H9 (cell line): Measurements from ENCODE around the gene CHST14. TPM values are rescaled to one million over a fixed set of nuclear protein-coding genes. Genes with fewer than 3 reads are reported as not detected.

ENCODE experiments used
- DNase-seq: peaks from one replicate; pipeline ENCODE4 v3.0.0-alpha.2; 2017
- H2AFZ ChIP-seq: one replicate; pipeline ENCODE4 v1.6.1; 2013; ENCODE audit warnings: mild to moderate bottlenecking, low read length, control low read depth, moderate library complexity
- H2AK5ac ChIP-seq: 2 replicates; pipeline ENCODE4 v1.6.1; 2013; ENCODE audit warnings: low read length, control low read depth, mixed read lengths; ENCODE audit not compliant: insufficient read length
- H2BK120ac ChIP-seq: one replicate; pipeline ENCODE4 v1.6.1; 2013; ENCODE audit warnings: low read depth, mild to moderate bottlenecking, low read length, control low read depth, inconsistent platforms; ENCODE audit not compliant: poor library complexity, severe bottlenecking
- H2BK12ac ChIP-seq: 2 replicates; pipeline ENCODE4 v1.6.1; 2013; ENCODE audit warnings: low read length, control low read depth, mixed read lengths, low read depth; ENCODE audit not compliant: insufficient read length
- H2BK15ac ChIP-seq: 2 replicates; pipeline ENCODE4 v1.6.1; 2013; ENCODE audit warnings: low read depth, low read length, control low read depth
- H2BK20ac ChIP-seq: one replicate; pipeline ENCODE4 v1.6.1; 2013; ENCODE audit warnings: low read depth, mild to moderate bottlenecking, low read length, control low read depth, inconsistent platforms; ENCODE audit not compliant: poor library complexity, severe bottlenecking
- H2BK5ac ChIP-seq: 2 replicates; pipeline ENCODE4 v1.6.1; 2013; ENCODE audit warnings: low read length, control low read depth, mixed read lengths; ENCODE audit not compliant: insufficient read length
- H3K14ac ChIP-seq: 2 replicates; pipeline ENCODE4 v1.6.1; 2013; ENCODE audit warnings: low read length, control low read depth; ENCODE audit not compliant: insufficient read depth
- H3K18ac ChIP-seq: 2 replicates; pipeline ENCODE4 v1.6.1; 2013; ENCODE audit warnings: low read depth, mild to moderate bottlenecking, mixed read lengths, low read length, control low read depth; ENCODE audit not compliant: insufficient read length
- H3K23ac ChIP-seq: 2 replicates; pipeline ENCODE4 v1.6.1; 2013; ENCODE audit warnings: low read length, control low read depth, mixed read lengths, low read depth; ENCODE audit not compliant: insufficient read length
- H3K23me2 ChIP-seq: 2 replicates; pipeline ENCODE4 v1.6.1; 2013; ENCODE audit warnings: low read depth, mild to moderate bottlenecking, mixed read lengths, low read length, control low read depth; ENCODE audit not compliant: insufficient read length, poor library complexity, severe bottlenecking
- H3K27ac ChIP-seq: 2 replicates; pipeline ENCODE4 v1.5.1; 2013; ENCODE audit warnings: low read length, control low read depth, mixed read lengths, low read depth; ENCODE audit not compliant: insufficient read length
- H3K27me3 ChIP-seq: 2 replicates; pipeline ENCODE4 v1.6.1; 2013; ENCODE audit warnings: low read length, control low read depth, inconsistent platforms; ENCODE audit not compliant: insufficient read depth
- H3K4ac ChIP-seq: 2 replicates; pipeline ENCODE4 v1.6.1; 2013; ENCODE audit warnings: low read depth, mild to moderate bottlenecking, control low read depth, inconsistent platforms, low read length, moderate library complexity
- H3K4me1 ChIP-seq: 2 replicates; pipeline ENCODE4 v1.6.1; 2013; ENCODE audit warnings: low read length, control low read depth, inconsistent platforms; ENCODE audit not compliant: insufficient read depth
- H3K4me2 ChIP-seq: 2 replicates; pipeline ENCODE4 v1.6.1; 2013; ENCODE audit warnings: low read length, control low read depth, mixed read lengths; ENCODE audit not compliant: insufficient read length, insufficient read depth
- H3K56ac ChIP-seq: 2 replicates; pipeline ENCODE4 v1.6.1; 2013; ENCODE audit warnings: low read depth, mild to moderate bottlenecking, mixed read lengths, low read length, control low read depth; ENCODE audit not compliant: insufficient read length
- H3K79me1 ChIP-seq: 2 replicates; pipeline ENCODE4 v1.6.1; 2013; ENCODE audit warnings: low read depth, mild to moderate bottlenecking, moderate library complexity, low read length, control low read depth, inconsistent platforms; ENCODE audit not compliant: insufficient read depth, poor library complexity, severe bottlenecking
- H3K79me2 ChIP-seq: 2 replicates; pipeline ENCODE4 v1.6.1; 2013; ENCODE audit warnings: low read length, control low read depth, inconsistent platforms; ENCODE audit not compliant: insufficient read depth
- H3K9ac ChIP-seq: 2 replicates; pipeline ENCODE4 v1.6.1; 2013; ENCODE audit warnings: low read length, control low read depth, mixed read lengths; ENCODE audit not compliant: insufficient read length; ENCODE audit errors: extremely low read depth
- H3K9me3 ChIP-seq: one replicate; pipeline ENCODE4 v1.6.1; 2013; ENCODE audit warnings: low read depth, low read length, inconsistent platforms; ENCODE audit not compliant: control insufficient read depth
- H3T11ph ChIP-seq: one replicate; pipeline ENCODE4 v1.6.1; 2013; ENCODE audit warnings: mild to moderate bottlenecking, low read length, control low read depth, inconsistent platforms
- H4K20me1 ChIP-seq: one replicate; pipeline ENCODE4 v1.6.1; 2013; ENCODE audit not compliant: control insufficient read depth, insufficient read length, insufficient read depth
- H4K5ac ChIP-seq: 2 replicates; pipeline ENCODE4 v1.6.1; 2013; ENCODE audit warnings: low read depth, mild to moderate bottlenecking, mixed read lengths, low read length, control low read depth; ENCODE audit not compliant: insufficient read length
- H4K8ac ChIP-seq: replicated peaks from 2 replicates; pipeline ENCODE4 v1.6.1; 2013; ENCODE audit warnings: low read length, control low read depth, mixed read lengths, low read depth; ENCODE audit not compliant: insufficient read length
- H4K91ac ChIP-seq: 2 replicates; pipeline ENCODE4 v1.6.1; 2013; ENCODE audit warnings: low read depth, mild to moderate bottlenecking, moderate library complexity, mixed read lengths, low read length, control low read depth; ENCODE audit not compliant: insufficient read length
- H3K27ac Mint-ChIP-seq, 3 experiments: 2 replicates in 2 of 3; 3 replicates in 1 of 3; pipeline ENCODE4 v1.8.0; 2020 to 2021; ENCODE audit warnings: mixed read lengths in 3 of 3, mild to moderate bottlenecking in 1 of 3, moderate library complexity in 1 of 3
- H3K27me3 Mint-ChIP-seq: 2 replicates; pipeline ENCODE4 v1.8.0; 2021; ENCODE audit warnings: low read depth, mild to moderate bottlenecking, moderate library complexity, mixed read lengths
- H3K36me3 Mint-ChIP-seq, 3 experiments: 2 replicates in 2 of 3; 3 replicates in 1 of 3; pipeline ENCODE4 v1.8.0; 2020 to 2021; ENCODE audit warnings: low read depth in 3 of 3, mixed read lengths in 3 of 3; ENCODE audit not compliant: insufficient read depth in 1 of 3
- H3K4me1 Mint-ChIP-seq, 2 experiments: 2 replicates each; pipeline ENCODE4 v1.8.0; 2020; ENCODE audit warnings: mixed read lengths in 2 of 2
- H3K4me3 Mint-ChIP-seq, 2 experiments: 2 replicates in 1 of 2; 3 replicates in 1 of 2; pipeline ENCODE4 v1.8.0; 2020 to 2021; ENCODE audit warnings: mild to moderate bottlenecking in 2 of 2, mixed read lengths in 2 of 2, moderate library complexity in 1 of 2
- H3K9me3 Mint-ChIP-seq, 2 experiments: 2 replicates in 1 of 2; 3 replicates in 1 of 2; pipeline ENCODE4 v1.8.0; 2020; ENCODE audit warnings: mild to moderate bottlenecking in 2 of 2, mixed read lengths in 2 of 2, moderate library complexity in 1 of 2
- WGBS: extraction: QIAGEN DNeasy Blood & Tissue Kit; methylation state at CpG from one replicate; pipeline ENCODE4 v1.1.7; 2013; ENCODE audit warnings: missing lambda C conversion rate, low lambda C conversion rate, mixed read lengths; ENCODE audit not compliant: insufficient read length; ENCODE audit errors: extremely low coverage; 5-methylcytosine and 5-hydroxymethylcytosine counted together
- total RNA-seq: library from RNA; stranded (reverse); gene quantifications from 2 replicates; pipeline ENCODE4 v1.2.1, GENCODE V29; 2021
- TF ChIP-seq, protein P1 (sequence below): fragments of 200-600 bp; sonication (generic); conservative IDR thresholded peaks from 3 replicates; pipeline ENCODE4 v1.8.0; 2021; ENCODE audit warnings: antibody characterized with exemption, mild to moderate bottlenecking

CHST14 gene
- total RNA-seq, 1 experiment from 2014 or later: 25.7 TPM

DNA sequence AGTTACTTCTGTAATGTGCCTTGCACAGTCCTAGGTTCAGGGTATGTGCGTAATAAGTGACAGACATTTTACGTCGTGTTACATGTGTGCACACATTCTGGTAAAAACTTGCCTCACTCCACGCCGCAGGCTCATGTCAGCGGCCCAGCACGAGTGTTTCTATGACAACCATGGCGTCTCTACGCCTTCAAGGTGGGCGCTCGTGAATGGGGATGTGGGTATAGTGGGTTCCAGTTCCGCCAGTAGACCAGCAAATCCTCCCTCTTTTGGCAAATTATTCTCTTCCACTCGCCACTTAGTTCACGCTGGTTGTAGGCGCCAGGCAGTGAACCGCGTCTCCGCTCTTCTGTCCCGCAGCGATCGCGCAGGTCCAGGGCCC, 40.3 kb downstream of the CHST14 start:
- no peak overlapping the region for H2BK12ac ChIP-seq
- H2BK15ac ChIP-seq: no peak overlapping the region
- peak overlapping the region; percentile 75 for H3K14ac ChIP-seq
- H3K27me3 Mint-ChIP-seq: peaks cover 74% of the 10 kb centered on the region
- no peak overlapping the region for H2BK120ac ChIP-seq
- H4K91ac ChIP-seq: no peak overlapping the region
- peaks cover 12% of the 10 kb centered on the region; the same call in 1 of the 2 replicates for H3K27me3 ChIP-seq
- no peaks in the 10 kb centered on the region for H4K20me1 ChIP-seq
- H3K4me2 ChIP-seq: peak overlapping the region; percentile 51
- H2AFZ ChIP-seq: no peak overlapping the region
- H4K5ac ChIP-seq: no peak overlapping the region
- TF ChIP-seq, protein P1, sequence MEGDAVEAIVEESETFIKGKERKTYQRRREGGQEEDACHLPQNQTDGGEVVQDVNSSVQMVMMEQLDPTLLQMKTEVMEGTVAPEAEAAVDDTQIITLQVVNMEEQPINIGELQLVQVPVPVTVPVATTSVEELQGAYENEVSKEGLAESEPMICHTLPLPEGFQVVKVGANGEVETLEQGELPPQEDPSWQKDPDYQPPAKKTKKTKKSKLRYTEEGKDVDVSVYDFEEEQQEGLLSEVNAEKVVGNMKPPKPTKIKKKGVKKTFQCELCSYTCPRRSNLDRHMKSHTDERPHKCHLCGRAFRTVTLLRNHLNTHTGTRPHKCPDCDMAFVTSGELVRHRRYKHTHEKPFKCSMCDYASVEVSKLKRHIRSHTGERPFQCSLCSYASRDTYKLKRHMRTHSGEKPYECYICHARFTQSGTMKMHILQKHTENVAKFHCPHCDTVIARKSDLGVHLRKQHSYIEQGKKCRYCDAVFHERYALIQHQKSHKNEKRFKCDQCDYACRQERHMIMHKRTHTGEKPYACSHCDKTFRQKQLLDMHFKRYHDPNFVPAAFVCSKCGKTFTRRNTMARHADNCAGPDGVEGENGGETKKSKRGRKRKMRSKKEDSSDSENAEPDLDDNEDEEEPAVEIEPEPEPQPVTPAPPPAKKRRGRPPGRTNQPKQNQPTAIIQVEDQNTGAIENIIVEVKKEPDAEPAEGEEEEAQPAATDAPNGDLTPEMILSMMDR: no peak
- H3K4me1 ChIP-seq: no peaks in the 10 kb centered on the region
- peaks cover 18 to 22% of the 10 kb centered on the region in 2 experiments for H3K4me1 Mint-ChIP-seq
- no peak overlapping the region for H3K23ac ChIP-seq
- no peaks in the 10 kb centered on the region for H3K36me3 Mint-ChIP-seq
- no peaks in the 10 kb centered on the region for H3K9me3 ChIP-seq
- peak overlapping the region; percentile 22 for H3K18ac ChIP-seq
- no peak overlapping the region for H2AK5ac ChIP-seq
- DNase-seq: no peak
- H3K23me2 ChIP-seq: peaks cover 7% of the 10 kb centered on the region
- no peak overlapping the region for H3K4ac ChIP-seq
- H4K8ac ChIP-seq: no peak overlapping the region
- no CpG with 5 or more reads among the region's 22 CpGs for WGBS
- no peak overlapping the region for H3K27ac ChIP-seq
- no peak overlapping the region for H3K27ac Mint-ChIP-seq
- no peak overlapping the region for H3K56ac ChIP-seq
- no peak overlapping the region for H2BK20ac ChIP-seq
- H3K79me1 ChIP-seq: no peaks in the 10 kb centered on the region
- H3K79me2 ChIP-seq: no peaks in the 10 kb centered on the region
- H3K9me3 Mint-ChIP-seq: no peaks in the 10 kb centered on the region
- H3K9ac ChIP-seq: no peak overlapping the region
- H2BK5ac ChIP-seq: no peak overlapping the region
- no peak overlapping the region for H3T11ph ChIP-seq
- peak overlapping the region; percentile 71 to 79 for H3K4me3 Mint-ChIP-seq
